ENCODE measurements around the gene NOTCH4. TPM values are rescaled to one million over a fixed set of nuclear protein-coding genes. Genes with fewer than 3 reads are reported as not detected.

The NOTCH4 gene
- total and polyA plus RNA-seq, 9 of the 15 experiments (the other 6 are each of a cell fraction or from before 2014, with no cell fraction given): 0.24 to 4.3 (median 1.7) TPM

- Histone ChIP-seq H3K27ac (ENCODE audit: extremely low read depth, low read depth, low read length) (no peak overlapping the region; the same call in 2 of the 3 replicates), H3K4me3 (no peak overlapping the region), H3K4me1 (replicated peaks in 1 of 2; ENCODE audit: control insufficient read depth in 2 of 2, insufficient read depth in 2 of 2, low read length in 2 of 2) (peaks cover 29 to 34% of the 10 kb centered on the region in 2 experiments), H3K27me3 (ENCODE audit: control insufficient read depth in 2 of 2, insufficient read depth in 2 of 2, low read length in 2 of 2) (no peaks in the 10 kb centered on the region), H3K9me1 (ENCODE audit: control insufficient read depth, insufficient read depth, low read length) (no peaks in the 10 kb centered on the region), H3K36me3 (ENCODE audit: control insufficient read depth, insufficient read depth, low read length) (peaks cover 64% of the 10 kb centered on the region), H2AFZ (ENCODE audit: low read depth, low read length) (no peak overlapping the region), H3K79me2 (ENCODE audit: control insufficient read depth, insufficient read depth, low read length) (peaks cover 2% of the 10 kb centered on the region; the same call in 1 of the 3 replicates), H3K9ac (ENCODE audit: insufficient read depth in 1 of 2, low read depth in 2 of 2, low read length in 2 of 2) (peak overlapping the region in 1 of 2 experiments; percentile 50; a peak in 1 of 4 replicates), H3K4me2 (ENCODE audit: insufficient read depth, low read length) (no peak overlapping the region), H4K20me1 (replicated peaks; ENCODE audit: control insufficient read depth, insufficient read depth, low read length) (no peaks in the 10 kb centered on the region), H3K9me3 (replicated peaks; ENCODE audit: control insufficient read depth, insufficient read depth, low read depth, low read length) (no peaks in the 10 kb centered on the region)
- in situ Hi-C loops (cut with MboI) (no loop called here), intact Hi-C loops (cut with micrococcal nuclease) (no loop called here)
- DNase-seq (ENCODE audit: extremely low read depth in 1 of 4, low spot score in 3 of 4): peak in 1 of 4 experiments; percentile 46
- ChIA-PET CTCF (ENCODE audit: low intra/inter-chr PET ratio) (no interaction called here), POLR2A (interaction anchor here (1.0 to 4.6 kb wide), 6 partner anchors 8 to 34 kb away, joined by 3 to 30 read pairs (median 6); partner anchors contain the start of genes AGPAT1, FKBPL, PRRT1 and RNF5)
- peak; percentile 56 for TF ChIP-seq NFIC (IDR thresholded peaks at IDR 0.05)
- TF ChIP-seq CUX1 (CRISPR knock-in tag; IDR thresholded peaks at IDR 0.05): no peak
- peak; percentile 47; the same call in 1 of the 2 replicates for TF ChIP-seq POLR2G (IDR thresholded peaks at IDR 0.05; ENCODE audit: low read depth, low read length)
- TF ChIP-seq L3MBTL2 (IDR thresholded peaks at IDR 0.05): no peak
- TF ChIP-seq THRAP3 (IDR thresholded peaks at IDR 0.05; ENCODE audit: borderline replicate concordance): no peak
- peak; percentile 35; the same call in 1 of the 2 replicates for TF ChIP-seq RBFOX2 (IDR thresholded peaks at IDR 0.05; ENCODE audit: low read depth, low read length)
- TF ChIP-seq FOXJ2 (tag; IDR thresholded peaks at IDR 0.05): no peak
- TF ChIP-seq ZNF3 (CRISPR knock-in tag; IDR thresholded peaks at IDR 0.05): no peak
- no peak for TF ChIP-seq KAT7 (CRISPR knock-in tag; IDR thresholded peaks at IDR 0.05; ENCODE audit: borderline replicate concordance)
- WGBS (ENCODE audit: insufficient coverage, low coverage, missing lambda C conversion rate): 90% methylated on average over 7 of the region's 7 CpGs
- no peak for FAIRE-seq
- no peak for ATAC-seq
- no TSS peak for BruUV-seq (replicated peaks)
Measured at GRCh38 chr6:32163559-32164258, 60.2 kb downstream of the NOTCH4 start.

All from K562 (cell line).